HG02970 (cell line): ENCODE measurements around the gene CUL5.

Source experiments
- ATAC-seq: cut with Tn5 transposase; IDR thresholded peaks from one replicate; pipeline ENCODE4 v1.9.1; 2021; ENCODE audit warnings: mild to moderate bottlenecking, moderate library complexity, moderate number of reproducible peaks; ENCODE audit not compliant: unreplicated experiment, low FRiP score

The CUL5 gene

DNA sequence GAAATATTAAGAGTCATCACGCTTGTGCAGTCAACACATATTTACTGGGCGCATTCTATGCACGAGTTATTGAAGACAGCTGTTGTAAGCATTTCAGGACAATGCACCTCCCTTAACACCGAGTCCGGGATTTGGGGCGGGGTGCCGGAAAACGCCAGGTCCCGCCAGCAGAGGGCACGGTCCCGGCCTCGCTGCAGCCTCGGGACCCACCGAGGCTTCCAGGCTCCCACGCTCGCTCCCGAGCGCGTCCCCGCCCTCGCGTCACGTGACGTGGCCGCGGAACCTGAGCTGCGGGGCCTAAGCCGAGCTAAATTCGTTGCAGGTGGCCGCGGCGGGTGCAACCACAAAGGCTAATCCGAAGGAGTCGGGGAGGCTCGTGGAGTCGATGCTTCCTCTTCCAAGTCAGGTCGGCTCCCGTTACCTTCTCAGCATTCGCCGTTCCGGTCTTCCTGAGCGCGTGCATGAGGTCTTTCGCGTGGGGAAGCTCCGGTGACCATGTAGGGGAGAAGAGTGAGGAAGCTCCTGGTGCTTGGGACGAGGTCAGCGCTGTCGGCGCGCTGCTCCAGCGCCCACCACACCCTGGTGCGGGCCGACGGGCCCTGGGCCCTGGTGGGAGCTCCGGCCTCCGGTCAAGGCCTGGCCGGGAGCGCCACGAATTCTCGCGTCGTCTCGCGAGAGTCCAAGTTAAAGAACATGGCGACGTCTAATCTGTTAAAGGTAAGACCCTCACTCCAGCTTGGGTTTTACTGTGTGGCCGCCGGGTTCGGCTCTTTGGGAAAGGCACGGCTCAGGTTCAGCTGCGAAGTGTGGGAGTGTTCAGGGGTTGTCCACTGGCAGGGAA is at the start of gene CUL5:
Gene CUL5, plus strand, starts transcription at position 243 of the 841 bp plus-strand sequence. Its CDS starts 451 bp downstream, at position 694.
- peak; percentile 89 for ATAC-seq

GRCh38 chr11:107961480-107961879 is 47.2 kb upstream of the CUL5 start:
- ATAC-seq: no peak

- ATAC-seq: no peak
These were observed 46.5 kb upstream of the CUL5 start for GRCh38 chr11:107962181-107962580.

- no peak for ATAC-seq
These were observed 45.6 kb upstream of the CUL5 start for GRCh38 chr11:107963091-107963490.

DNA sequence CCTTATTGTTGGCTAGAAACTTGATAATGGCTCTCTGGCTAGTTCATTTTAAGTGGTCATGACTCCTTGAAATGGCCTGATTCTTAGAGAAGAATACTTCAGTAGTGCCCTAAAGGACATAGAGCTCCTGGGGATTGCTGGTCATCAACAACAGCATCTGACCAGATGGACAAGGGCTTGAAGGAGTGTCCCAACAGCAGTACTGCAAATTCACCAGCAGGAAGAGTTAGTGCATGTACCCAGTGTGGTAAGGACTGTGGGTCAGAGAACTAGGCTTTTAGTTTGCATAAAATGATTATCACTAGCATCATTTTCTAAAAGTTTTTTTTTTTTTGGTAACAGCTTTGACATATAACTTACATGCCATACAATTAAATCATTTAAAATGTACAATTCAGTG is 39.5 kb upstream of the CUL5 start:
- no peak for ATAC-seq

GRCh38 chr11:107970049-107970448 is 38.6 kb upstream of the CUL5 start:
- ATAC-seq: no peak

GRCh38 chr11:107973641-107974040 is 35.1 kb upstream of the CUL5 start:
- no peak for ATAC-seq

DNA sequence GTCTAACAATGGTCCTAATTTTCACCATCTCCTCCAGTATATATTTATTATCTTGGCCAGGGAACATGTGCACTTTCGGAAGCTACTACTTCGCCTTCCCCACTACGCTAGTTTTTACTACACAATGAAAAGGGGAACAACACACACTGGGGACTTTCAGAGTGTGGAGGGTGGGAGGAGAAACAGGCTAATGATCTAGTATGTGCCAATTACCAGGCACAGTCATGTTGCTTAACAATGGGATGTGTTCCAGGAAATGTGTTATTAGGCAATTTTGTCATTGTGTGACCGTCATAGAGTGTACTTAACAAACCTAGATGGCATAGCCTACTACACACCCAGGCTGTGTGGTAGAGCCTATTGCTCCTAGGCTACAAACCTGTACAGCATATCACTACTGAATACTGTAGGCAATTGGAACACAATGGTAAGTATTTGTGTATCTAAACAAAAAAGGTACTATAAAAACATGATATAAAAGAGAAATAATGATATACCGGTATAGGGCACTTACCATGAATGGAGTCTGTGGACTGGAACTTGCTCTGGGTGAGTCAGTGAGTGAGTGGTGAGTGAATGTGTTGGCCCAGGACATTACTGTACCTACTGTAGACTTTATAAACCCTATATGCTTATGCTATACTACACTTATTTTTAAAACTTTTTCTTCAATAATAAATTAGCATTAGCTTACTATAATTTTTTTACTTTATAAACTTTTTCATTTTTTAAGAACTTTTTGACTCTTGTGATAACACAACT is 20.1 kb upstream of the CUL5 start:
- no peak for ATAC-seq

DNA sequence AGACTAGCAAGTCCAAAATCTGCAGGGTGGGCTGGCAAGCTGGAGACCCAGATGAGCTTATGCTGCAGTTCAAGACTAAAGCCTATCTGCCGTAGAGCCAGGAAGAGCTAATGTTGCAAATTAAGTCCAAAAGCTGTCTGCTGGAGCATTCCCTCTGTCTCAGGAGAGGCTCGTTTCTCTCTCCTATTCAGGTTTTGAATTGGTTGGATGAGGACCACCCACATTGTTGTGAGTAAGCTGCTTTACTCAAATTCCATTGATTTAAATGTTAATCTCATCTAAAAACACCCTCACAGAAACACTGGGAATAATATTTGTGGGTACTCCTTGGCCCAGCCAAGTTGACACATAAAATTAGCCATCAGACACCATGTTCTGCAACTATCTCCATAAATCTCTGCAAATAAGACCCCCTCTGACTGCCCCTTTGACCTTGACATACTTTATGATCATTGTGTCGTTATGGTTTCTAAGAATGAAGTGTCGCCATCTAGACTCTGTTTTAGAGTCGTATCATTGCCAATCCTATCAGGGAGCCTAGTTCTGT is 16.8 kb upstream of the CUL5 start:
- no peak for ATAC-seq

DNA sequence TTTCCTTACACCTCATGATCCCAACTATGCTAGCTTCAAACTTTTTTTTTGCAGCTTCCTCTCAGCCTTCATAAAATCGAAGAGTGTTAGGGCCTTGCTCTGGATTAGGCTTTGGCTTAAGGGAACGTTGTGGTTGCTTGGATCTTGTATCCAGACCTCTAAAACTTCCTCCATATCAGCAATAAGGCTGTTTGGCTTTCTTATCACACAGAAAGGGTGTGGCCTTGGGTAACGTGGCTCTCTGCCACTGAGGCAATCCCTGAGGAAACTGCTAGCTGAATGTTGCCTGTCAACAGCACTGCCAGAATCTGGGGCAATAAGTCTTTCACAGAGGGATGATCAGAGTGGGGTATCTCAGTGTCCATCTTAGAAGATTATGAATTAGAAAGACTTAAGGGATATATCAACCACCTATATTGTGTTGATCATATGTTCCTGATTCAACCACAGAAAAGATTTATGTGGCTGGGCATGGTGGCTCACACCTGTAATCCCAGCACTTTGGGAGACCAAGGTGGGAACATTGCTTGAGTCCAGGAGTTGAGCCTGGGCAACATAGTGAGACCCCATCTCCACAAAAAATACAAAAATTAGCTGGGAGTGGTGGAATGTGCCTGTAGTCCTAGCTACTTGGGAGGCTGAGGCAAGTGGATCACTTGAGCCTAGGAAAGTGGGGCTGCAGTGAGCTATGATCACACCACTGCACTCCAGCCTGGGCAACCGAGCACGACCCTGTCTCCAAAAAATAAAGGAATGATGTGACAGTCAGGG is 12.5 kb upstream of the CUL5 start:
- no peak for ATAC-seq

DNA sequence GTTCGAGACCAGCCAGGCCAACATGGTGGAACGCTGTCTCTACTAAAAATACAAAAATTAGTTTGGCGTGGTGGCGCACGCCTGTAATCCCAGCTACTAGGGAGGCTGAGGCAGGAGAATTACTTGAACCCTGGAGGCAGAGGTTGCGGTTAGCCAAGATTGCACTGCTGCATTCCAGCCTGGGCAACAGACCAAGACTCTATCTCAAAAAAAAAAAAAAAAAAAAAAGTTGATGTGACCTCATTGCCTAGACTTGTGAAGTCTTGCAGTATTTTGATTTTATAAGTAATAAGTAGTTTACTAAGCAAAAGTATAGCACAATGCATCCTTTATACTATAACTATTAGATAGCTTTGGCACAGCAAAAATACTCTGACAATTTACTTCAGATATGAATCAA is 9.9 kb upstream of the CUL5 start:
- ATAC-seq: no peak

DNA sequence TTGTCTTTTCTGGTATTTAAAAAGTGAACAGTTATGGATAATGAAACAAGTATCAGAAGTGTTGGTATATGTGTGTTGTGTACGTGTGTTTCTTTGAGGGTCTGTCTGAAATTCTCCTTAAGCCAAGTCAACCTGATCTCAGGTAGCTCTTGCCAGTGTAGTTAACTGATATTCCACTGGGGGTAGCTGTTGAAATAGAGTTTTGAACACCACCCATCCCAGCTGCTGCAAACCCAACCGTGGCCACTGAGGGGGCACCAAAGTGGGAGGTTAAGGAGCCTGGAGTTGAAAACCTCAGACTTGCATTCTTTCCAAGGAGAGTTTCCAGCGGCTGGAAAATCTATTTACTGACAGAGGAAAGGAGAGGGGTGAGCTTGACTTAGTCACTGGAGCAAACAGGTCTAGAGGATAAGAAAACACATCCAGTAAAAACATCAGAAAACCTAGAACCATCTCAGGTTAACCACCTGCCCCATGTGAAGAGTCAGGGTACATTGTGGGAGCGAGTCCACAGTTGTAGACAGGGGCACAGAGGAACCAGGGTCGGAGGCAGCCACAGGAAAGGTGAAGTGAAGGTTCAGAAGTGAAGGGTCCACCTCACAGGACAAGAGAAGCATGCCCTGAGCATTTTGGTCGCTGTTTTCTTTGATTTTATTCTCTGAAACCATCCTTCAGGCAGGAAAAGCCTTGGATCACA is 8.8 kb upstream of the CUL5 start:
- no peak for ATAC-seq

- ATAC-seq: no peak
These were observed 6.2 kb upstream of the CUL5 start for GRCh38 chr11:108002476-108002875.

DNA sequence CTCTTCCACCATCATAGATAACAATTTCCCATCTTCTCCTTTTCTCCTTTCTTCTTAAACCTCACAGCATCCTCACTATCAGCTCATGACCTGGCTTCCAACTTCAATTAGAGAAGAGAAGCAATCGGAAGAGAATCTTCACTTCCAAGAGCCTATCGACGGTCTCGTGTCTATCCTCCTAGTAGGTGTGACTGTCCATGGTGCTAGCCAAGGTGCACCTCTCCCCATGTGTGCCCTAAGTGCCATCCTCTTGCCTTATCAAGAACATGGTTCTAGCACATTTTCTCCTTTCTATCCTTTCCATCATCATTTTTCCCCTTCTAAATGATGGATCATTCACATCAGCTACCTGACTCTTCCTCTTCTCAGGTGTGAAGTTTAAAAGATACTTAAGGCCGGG is 5.1 kb upstream of the CUL5 start:
- no peak for ATAC-seq

DNA sequence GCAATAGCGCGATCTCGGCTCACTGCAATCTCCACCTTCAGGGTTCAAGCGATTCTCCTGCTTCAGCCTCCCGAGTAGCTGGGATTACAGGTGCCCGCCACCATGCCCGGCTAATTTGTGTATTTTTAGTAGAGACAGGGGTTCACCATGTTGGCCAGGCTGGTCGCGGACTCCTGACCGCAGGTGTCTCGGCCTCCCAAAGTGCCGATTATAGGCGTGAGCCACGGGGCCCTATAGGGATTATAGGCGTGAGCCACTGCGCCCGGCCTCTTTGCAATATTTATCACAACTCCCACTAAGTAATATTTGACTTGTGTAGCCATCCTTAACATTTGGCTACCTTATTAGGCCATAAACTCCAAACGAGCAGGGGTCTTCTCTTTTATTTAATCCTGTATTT is 879 bp upstream of the CUL5 start:
- ATAC-seq: no peak

- ATAC-seq: no peak
These were observed 1.0 kb downstream of the CUL5 start for GRCh38 chr11:108009497-108010370.

- no peak for ATAC-seq
These were observed 3.5 kb downstream of the CUL5 start for GRCh38 chr11:108012139-108012725.

- no peak for ATAC-seq
These were observed 7.9 kb downstream of the CUL5 start for GRCh38 chr11:108016647-108017046.

- no peak for ATAC-seq
These were observed 10.0 kb downstream of the CUL5 start for GRCh38 chr11:108018708-108019107.
